ENCODE data around the gene RBFA.

- TF ChIP-seq, protein P1, sequence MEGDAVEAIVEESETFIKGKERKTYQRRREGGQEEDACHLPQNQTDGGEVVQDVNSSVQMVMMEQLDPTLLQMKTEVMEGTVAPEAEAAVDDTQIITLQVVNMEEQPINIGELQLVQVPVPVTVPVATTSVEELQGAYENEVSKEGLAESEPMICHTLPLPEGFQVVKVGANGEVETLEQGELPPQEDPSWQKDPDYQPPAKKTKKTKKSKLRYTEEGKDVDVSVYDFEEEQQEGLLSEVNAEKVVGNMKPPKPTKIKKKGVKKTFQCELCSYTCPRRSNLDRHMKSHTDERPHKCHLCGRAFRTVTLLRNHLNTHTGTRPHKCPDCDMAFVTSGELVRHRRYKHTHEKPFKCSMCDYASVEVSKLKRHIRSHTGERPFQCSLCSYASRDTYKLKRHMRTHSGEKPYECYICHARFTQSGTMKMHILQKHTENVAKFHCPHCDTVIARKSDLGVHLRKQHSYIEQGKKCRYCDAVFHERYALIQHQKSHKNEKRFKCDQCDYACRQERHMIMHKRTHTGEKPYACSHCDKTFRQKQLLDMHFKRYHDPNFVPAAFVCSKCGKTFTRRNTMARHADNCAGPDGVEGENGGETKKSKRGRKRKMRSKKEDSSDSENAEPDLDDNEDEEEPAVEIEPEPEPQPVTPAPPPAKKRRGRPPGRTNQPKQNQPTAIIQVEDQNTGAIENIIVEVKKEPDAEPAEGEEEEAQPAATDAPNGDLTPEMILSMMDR (IDR thresholded peaks at IDR 0.05): no peak
- TF ChIP-seq POLR2AphosphoS5 (IDR thresholded peaks at IDR 0.05): no peak
Measured at GRCh38 chr18:79987566-79987965, 46.7 kb upstream of the RBFA start.
